SIG-M5 treated with dmso at 0.1 percent for 504 hours (cell line): ENCODE measurements around the gene NEURL4.

Experiments used
- DNase-seq: peaks from one replicate; lab custom pipeline; 2025; ENCODE audit not compliant: unreplicated experiment; lab: John Stamatoyannopoulos, UW

NEURL4 gene

DNA sequence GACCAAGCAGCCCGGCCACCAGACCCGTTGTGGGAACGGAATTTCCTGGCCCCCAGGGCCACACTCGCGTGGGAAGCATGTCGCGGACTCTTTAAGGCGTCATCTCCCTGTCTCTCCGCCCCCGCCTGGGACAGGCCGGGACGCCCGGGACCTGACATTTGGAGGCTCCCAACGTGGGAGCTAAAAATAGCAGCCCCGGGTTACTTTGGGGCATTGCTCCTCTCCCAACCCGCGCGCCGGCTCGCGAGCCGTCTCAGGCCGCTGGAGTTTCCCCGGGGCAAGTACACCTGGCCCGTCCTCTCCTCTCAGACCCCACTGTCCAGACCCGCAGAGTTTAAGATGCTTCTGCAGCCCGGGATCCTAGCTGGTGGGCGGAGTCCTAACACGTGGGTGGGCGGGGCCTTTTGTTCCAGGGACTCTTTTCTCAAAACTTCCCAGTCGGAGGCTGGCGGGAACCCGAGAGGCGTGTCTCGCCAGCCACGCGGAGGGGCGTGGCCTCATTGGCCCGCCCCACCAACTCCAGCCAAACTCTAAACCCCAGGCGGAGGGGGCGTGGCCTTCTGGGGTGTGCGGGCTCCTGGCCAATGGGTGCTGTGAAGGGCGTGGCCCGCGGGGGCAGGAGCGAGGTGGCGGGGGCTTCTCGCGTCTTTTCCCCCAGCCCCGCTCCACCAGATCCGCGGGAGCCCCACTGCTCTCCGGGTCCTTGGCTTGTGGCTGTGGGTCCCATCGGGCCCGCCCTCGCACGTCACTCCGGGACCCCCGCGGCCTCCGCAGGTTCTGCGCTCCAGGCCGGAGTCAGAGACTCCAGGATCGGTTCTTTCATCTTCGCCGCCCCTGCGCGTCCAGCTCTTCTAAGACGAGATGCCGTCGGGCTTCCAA is 47.8 kb downstream of the NEURL4 start, which contains the start of gene SLC2A4:
TSS of gene SLC2A4 (plus strand) at position 645 of the 879 bp plus-strand sequence. CDS start at position 862, 217 bp downstream.
- peak; percentile 91 for DNase-seq

DNA sequence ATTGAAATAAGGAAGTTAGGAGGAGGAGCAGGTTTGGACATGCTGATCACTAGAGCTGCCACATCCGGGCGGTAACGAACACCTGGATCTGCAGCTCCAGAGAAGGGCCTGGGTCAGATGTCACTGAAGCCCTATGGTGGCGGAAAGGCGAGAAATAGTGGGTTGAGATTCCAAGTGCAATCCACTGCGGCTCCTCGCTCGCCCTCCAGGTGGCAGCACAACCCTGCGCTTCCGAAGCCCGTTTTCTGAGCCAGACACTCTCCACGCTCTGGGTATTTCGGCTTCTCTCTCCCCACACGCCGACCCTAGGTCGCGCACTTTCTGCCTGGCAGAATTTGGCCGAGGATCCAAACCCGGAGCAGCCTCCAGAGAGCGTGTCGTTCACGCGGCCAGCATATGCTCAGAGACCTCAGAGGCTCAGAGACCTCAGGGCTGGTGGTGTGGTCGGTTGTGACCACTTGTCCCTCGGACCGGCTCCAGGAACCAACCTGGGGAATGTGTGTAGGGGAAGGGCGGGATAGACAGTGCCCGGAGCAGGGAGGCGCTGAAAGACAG is 48.5 kb downstream of the NEURL4 start:
- peak; percentile 92 for DNase-seq

DNA sequence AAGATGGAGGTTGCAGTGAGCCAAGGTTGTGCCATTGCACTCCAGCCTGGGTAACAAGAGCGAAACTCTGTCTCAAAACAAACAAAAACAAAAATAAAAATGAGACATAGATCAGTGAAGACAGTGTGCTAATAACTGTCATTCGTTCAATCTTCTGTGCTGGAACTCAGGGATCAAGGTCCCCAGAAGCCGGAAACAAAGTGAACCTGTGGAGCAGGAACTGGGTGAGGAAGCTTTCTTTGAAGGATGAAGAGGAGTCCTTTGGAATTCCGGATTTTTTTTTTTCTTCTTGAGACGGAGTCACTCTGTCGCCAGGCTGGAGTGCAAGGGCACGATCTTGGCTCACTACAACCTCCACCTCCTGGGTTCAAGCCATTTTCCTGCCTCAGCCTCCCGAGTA is 49.7 kb downstream of the NEURL4 start:
- DNase-seq, result no peak

DNA sequence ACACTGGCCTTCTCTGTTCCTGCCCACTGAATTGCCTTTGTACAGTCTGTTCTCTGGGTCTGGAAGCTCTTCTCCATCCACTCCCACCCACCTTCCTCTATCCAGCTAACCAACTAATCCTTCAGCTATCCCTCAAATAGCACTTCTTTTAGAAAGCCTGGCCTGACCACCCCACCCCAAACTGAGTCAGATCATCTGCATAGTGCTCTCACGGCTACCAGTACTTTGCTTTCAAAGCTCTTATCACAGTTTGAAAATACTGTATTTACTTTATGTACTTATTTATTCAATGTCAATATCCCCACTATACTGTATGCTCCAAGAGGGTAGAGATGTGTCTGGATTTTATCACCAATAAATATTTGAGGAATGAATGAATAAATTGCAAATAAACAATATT is 62.4 kb downstream of the NEURL4 start:
- DNase-seq, result no peak
